GM18526 (cell line): ENCODE measurements around the gene STK35.

ENCODE experiments used
- POLR2A ChIP-seq: IDR thresholded peaks from 3 replicates; pipeline ENCODE4 v1.6.1; 2011; ENCODE audit not compliant: insufficient read length; ENCODE audit errors: extremely low read depth

The STK35 gene

DNA sequence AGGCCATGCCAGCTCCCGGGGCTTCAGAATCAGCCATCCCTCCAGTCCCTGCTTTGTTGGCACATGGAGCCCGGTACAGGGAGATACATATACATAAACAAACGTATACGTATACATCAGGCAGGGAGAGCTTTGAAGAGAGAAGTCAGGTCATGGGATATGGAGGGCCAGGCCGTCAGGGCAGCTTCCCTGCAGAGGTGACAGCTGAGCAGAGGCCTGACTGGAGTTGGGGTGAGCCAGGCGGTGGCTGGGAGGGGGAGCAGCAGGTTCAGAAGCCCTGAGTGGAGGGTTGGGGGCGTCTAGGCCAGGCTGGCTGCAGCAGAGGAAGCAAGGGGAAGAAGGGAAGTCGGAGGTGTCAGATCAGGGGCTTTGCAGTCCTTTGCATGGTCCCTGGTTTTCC, 61.7 kb downstream of the STK35 start:
- TF ChIP-seq POLR2A: no peak

GRCh38 chr20:2163757-2164156, 62.1 kb downstream of the STK35 start:
- TF ChIP-seq POLR2A: no peak

DNA sequence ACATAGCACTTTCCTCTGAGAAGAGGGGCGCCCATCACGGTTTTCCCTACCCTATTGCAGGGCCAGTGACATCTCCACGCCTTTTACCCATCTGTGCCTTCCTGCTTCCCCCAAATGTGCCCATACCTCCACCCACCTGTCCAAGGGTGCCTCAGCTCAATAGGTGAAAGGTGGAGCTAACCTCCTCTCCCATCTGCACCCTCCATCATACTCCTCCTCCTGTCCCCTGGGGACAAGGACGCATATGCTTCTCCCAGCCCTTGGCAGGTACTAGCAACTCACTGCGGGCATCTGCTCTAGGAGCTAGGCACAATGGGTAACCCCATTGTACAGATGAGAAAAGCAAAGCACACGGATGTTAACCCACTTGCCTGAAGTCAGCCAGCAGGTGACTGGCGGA, 62.8 kb downstream of the STK35 start:
- TF ChIP-seq POLR2A: no peak

- TF ChIP-seq POLR2A: no peak
Observed at GRCh38 chr20:2164966-2165365, 63.3 kb downstream of the STK35 start.

DNA sequence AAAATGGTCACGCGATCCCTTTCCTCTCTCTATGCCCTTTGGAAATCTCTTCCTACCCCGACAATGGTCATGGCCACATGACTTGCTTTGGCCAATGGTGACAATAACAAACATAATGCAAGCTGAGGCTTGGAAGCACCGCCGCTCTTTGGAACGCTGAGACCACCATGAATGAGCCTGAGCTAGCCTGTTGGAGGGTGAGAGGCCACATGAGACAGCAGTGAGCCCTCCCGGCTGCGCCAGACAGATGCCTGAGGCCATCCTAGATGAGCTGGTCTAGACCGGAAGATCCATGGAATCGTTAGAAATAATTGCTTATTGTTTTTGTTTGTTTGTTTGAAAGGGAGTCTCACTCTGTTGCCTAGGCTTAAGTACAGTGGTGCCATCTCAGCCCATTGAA, 64.2 kb downstream of the STK35 start:
- TF ChIP-seq POLR2A: no peak

DNA sequence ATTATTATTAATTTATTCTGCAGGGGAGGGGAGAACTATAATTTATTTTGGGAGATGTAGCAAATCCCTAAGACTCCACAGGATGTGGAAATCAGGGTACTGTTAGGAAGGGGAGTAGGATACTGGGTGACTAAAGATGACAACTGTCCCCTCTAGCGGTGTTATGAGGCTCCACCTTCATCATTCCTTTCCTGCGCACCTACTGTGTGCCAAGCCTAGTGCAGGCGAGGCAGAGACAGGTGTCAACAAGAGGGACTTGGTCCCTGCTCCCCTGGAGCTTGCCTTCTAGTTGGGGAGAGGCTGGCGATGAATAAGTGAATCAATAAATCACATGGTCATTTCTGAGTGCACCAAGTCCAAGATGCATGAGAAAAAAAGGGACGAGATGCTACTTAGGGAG, 65.5 kb downstream of the STK35 start:
- TF ChIP-seq POLR2A: no peak

GRCh38 chr20:2168946-2169345, 67.3 kb downstream of the STK35 start:
- no peak for TF ChIP-seq POLR2A

- TF ChIP-seq POLR2A: no peak
Observed at GRCh38 chr20:2169456-2170088, 67.9 kb downstream of the STK35 start.

GRCh38 chr20:2170404-2170803, 68.8 kb downstream of the STK35 start:
- TF ChIP-seq POLR2A: no peak

- TF ChIP-seq POLR2A: no peak
Observed at GRCh38 chr20:2171266-2171790, 69.7 kb downstream of the STK35 start.

GRCh38 chr20:2172305-2173175, 70.9 kb downstream of the STK35 start:
- TF ChIP-seq POLR2A: no peak

- no peak for TF ChIP-seq POLR2A
Observed at GRCh38 chr20:2173186-2173585, 71.6 kb downstream of the STK35 start.

DNA sequence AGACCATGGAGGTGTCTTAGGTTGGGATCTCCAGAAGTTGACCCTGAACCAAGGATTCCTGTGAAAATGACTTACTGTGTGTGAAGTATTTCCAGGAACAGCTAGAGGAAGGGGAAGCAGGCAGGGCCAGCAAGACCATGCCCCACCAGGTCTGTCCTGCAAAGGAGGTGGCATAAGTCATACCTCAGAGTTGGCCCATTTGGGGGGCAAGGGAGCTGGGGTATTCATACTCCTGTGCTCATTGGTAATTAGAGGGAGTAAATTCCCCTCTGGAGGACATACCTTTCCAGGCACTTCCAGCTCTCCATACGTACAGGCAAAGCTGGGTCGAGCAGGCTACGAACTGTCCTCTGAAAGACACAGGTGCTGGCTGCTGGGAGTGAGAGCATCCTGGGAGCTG, 72.4 kb downstream of the STK35 start:
- TF ChIP-seq POLR2A: no peak

DNA sequence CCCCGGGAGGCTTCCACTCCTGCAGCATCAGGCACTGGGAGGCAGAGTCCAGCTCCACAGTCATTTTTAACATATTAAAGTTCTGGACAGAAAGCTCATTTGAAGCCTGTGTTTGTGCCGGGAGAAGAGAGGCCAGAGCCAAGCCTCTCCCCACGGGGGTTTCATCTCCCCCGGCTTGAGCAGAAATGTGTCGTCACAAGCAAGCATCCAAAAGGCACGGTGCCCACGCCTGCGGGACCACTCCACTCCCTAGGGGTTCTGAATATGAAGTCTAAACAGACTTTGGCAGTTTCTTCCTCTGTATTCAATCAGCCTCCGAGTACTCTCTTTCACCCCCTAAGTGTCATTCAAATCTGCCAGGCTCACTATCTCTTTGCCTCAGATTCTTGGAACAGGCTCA, 75.3 kb downstream of the STK35 start:
- TF ChIP-seq POLR2A: no peak

DNA sequence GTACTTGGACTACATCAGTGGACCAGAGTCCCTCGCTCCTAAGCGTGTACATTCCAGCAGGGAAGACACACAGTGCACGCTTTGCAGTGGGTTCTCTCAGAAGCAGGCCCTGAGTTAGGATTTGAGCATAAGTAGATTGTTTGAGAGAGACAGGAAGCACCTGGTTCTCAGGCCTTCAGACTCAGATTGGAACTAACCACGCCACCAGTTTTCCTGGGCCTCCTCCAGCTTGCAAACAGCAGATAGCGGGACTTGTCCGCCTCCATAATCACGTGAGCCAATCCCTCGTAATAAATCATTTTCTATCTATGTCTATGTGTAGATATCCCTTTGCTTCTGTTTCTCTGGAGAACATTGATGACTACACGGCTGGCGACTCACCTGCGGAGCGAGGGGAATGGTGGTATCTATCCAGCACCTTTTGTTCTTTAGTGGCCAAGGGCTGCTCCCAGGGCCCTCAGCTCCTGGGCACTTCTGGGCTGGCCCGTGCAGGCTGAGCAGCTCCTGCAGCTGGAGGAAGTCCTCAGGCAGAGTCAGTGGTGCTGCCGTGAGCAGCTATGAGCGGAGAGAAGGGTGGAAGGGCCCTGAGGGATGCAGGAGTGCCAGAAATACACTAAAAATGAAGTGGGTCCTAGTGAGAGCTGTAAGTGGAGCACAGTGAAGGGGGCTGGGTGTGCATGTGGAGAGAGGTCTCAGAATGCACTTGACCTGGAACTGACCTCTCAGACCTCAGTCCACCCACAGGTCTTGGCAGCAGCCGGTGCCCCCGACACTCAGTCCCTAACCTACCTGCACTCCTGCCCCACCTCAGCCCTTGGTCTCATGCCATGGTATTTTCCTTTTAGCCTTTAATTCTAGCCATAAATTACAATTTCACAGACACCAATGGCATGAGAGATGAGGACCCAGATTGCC, 76.9 kb downstream of the STK35 start:
- no peak for TF ChIP-seq POLR2A
